Activated CD4-positive, alpha-beta memory T cell treated with anti-CD3 and anti-CD28 coated beads for 36 hours (primary cell): ENCODE measurements around the gene GOLPH3. TPM values are rescaled to one million over a fixed set of nuclear protein-coding genes. Genes with fewer than 3 reads are reported as not detected.

ENCODE experiments used
- CTCF ChIA-PET: fragments of 350-600 bp; sonication (Branson Sonifier 250); formaldehyde crosslinking; loops from one replicate; lab custom pipeline; 2021; ENCODE audit warnings: antibody characterized with exemption, inconsistent platforms; lab: Charles Lee
- POLR2A ChIA-PET: fragments of 350-600 bp; sonication (Branson Sonifier 250); formaldehyde crosslinking; loops from one replicate; lab custom pipeline; 2021; ENCODE audit warnings: antibody characterized with exemption; lab: Charles Lee
- DNase-seq: peaks from one replicate; pipeline ENCODE4 v3.0.0-alpha.2; 2020
- H3K27ac Mint-ChIP-seq: one replicate; pipeline ENCODE4 v1.8.0; 2021; ENCODE audit warnings: mixed read lengths
- H3K27me3 Mint-ChIP-seq: one replicate; pipeline ENCODE4 v1.8.0; 2021; ENCODE audit warnings: mixed read lengths
- H3K36me3 Mint-ChIP-seq: one replicate; pipeline ENCODE4 v1.8.0; 2021; ENCODE audit warnings: mixed read lengths
- H3K4me1 Mint-ChIP-seq: one replicate; pipeline ENCODE4 v1.8.0; 2021; ENCODE audit warnings: low read depth, mixed read lengths
- H3K4me3 Mint-ChIP-seq: one replicate; pipeline ENCODE4 v1.8.0; 2021; ENCODE audit warnings: mild to moderate bottlenecking, mixed read lengths
- H3K9me3 Mint-ChIP-seq: one replicate; pipeline ENCODE4 v1.8.0; 2021; ENCODE audit warnings: mixed read lengths
- intact Hi-C: fragments of 100-400 bp; cut with micrococcal nuclease; formaldehyde crosslinking; loops from one replicate; pipeline ENCODE4 v1.15.1; 2023
- total RNA-seq, 2 experiments: library from RNA; stranded (reverse); gene quantifications; one replicate each; pipeline ENCODE4 v1.2.3, GENCODE V29; 2021

Gene GOLPH3
- total RNA-seq, 2 experiments from 2014 or later, result 65.6 to 67.1 TPM

DNA sequence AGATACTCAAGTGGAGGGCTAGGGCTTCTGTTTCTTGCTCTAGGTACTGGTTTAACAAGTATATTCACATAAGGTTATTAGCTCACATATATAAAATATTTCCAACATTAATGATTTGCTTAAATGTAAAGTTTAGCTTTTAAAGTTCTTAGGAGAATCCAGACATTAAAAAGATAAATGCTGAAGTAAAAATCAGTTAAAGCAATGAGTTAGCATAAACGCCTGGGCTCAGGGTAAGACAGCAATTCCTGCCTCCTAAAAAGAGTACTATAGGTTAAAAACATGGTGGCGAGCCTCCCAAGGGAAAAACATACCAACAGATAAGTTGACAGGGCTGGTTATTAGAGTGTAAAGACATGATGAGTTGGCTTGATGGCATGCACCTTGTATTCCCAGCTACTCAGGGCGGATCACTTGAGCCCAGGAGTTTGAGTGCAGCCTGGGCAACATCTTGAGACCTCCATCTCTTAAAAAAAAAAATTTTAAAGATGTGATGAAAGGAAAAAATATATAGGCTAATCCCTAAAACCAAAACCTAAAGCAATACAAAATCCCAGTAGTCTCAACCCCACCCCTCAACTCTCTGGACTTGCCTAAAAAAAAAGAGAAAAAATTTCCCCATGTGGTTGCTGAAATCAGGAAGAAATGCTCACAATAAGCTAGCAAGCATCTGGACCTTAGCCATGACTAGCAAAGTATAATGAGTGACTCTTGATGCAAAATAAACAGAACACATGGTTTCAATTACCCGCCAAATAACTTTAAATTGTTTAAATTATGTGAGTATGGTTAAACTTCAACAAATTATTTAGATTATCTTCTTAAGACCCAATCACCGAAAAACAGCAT lies 3.6 kb downstream of the GOLPH3 start:
- DNase-seq, result no peak
- Mint-ChIP-seq H3K4me1 (peaks cover 47% of the 10 kb centered on the region), H3K27me3 (no peaks in the 10 kb centered on the region), H3K9me3 (no peaks in the 10 kb centered on the region), H3K4me3 (peak overlapping the region; percentile 26), H3K27ac (peak overlapping the region; percentile 57), H3K36me3 (peaks cover 50% of the 10 kb centered on the region)
- ChIA-PET POLR2A (interaction anchor here (0.6 kb wide), 1 partner anchor 31 kb away, joined by 3 read pairs; no protein-coding TSS in a partner anchor), CTCF (no interaction called here)
- intact Hi-C loops, result loop anchor here (5.0 kb wide), 3 partner anchors 53 to 638 kb away; partner anchors contain the start of genes C5orf22, DROSHA and SUB1

DNA sequence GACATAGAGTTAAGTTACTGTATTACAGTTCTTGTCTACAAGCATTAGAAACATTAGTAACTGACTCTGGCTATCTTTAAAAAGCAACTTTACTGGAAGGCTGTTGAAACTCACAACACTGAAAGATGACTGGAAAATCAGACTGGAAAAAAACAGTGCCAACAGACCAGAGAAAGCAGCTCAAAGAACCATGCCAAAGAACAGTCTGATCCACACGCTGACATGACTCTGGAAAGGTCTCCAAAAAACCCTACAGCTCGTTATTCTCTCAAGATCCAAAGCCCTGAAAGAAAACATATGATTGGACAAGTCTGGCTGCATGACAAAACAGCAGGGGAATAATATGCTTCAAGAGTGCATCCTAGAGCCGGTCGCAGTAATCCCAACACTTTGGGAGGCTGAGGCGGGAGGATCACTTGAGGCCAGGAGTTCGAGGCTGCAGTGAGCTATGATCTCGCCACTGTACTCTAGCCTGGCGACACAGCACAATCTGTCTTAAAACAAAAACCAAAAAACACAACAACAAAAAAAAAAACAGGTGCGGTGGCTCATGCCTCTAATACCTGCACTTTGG lies 5.6 kb downstream of the GOLPH3 start:
- Mint-ChIP-seq H3K4me1 (peaks cover 56% of the 10 kb centered on the region), H3K9me3 (no peaks in the 10 kb centered on the region), H3K27ac (no peak overlapping the region), H3K4me3 (no peak overlapping the region), H3K36me3 (peaks cover 59% of the 10 kb centered on the region), H3K27me3 (no peaks in the 10 kb centered on the region)
- intact Hi-C loops, result no loop called here
- DNase-seq, result no peak
- ChIA-PET CTCF (interaction anchor here (0.6 to 1.0 kb wide), 2 partner anchors 13 to 161 kb away, joined by 3 to 4 read pairs; no protein-coding TSS in a partner anchor), POLR2A (no interaction called here)

DNA sequence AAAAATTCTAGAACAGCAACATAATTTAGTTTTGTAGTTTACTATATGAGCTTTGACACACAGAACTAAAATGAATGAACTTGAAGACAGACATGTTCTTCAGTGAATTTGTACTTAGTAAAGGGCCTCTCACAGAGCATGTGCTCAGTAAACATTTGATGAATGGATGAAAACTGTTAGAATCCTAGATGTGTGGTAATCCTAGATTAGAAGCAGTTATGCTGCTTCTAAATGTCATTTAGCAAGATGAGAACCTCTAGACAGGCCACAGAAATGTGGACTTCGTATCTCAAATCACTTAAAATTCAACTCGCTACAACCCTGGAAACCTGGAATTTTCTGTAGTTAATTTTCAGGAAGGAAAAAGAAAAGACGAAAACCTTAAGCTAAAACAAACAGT lies 8.5 kb downstream of the GOLPH3 start:
- no peak overlapping the region for H3K4me3 Mint-ChIP-seq
- intact Hi-C loops, result no loop called here
- H3K27me3 Mint-ChIP-seq, result no peaks in the 10 kb centered on the region
- H3K27ac Mint-ChIP-seq, result no peak overlapping the region
- H3K4me1 Mint-ChIP-seq, result peaks cover 55% of the 10 kb centered on the region
- ChIA-PET CTCF (no interaction called here), POLR2A (interaction anchor here (1.3 kb wide), 1 partner anchor 8 kb away, joined by 3 read pairs; the partner anchor contains the start of gene GOLPH3)
- DNase-seq, result no peak
- no peaks in the 10 kb centered on the region for H3K9me3 Mint-ChIP-seq
- H3K36me3 Mint-ChIP-seq, result peaks cover 46% of the 10 kb centered on the region

DNA sequence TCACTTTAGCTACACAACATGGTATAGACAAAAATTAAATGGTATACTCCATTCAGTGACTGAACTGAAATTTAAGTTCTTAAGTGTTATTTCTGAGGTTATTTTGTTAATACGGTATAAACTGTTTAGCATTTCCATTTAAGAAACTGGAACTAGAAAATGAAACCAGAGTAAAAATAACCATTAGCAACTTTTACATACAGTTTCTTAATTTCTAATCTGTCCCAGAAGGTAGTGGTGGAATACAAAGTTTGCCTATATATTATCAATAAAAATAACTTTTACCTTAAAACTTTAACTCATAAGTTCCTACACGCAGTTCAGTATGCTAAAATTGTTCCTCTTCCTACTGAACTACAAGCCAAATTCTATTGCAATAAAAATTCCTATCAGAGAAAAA lies 10.3 kb downstream of the GOLPH3 start:
- intact Hi-C loops, result no loop called here
- CTCF ChIA-PET, result interaction anchor here (0.6 to 1.3 kb wide), 2 partner anchors 8 to 14 kb away, joined by 4 read pairs; no protein-coding TSS in a partner anchor
- no peak overlapping the region for H3K27ac Mint-ChIP-seq
- no peak overlapping the region for H3K4me3 Mint-ChIP-seq
- POLR2A ChIA-PET, result no interaction called here
- H3K36me3 Mint-ChIP-seq, result peaks cover 34% of the 10 kb centered on the region
- no peak for DNase-seq
- H3K9me3 Mint-ChIP-seq, result no peaks in the 10 kb centered on the region
- H3K4me1 Mint-ChIP-seq, result peaks cover 43% of the 10 kb centered on the region
- H3K27me3 Mint-ChIP-seq, result no peaks in the 10 kb centered on the region

DNA sequence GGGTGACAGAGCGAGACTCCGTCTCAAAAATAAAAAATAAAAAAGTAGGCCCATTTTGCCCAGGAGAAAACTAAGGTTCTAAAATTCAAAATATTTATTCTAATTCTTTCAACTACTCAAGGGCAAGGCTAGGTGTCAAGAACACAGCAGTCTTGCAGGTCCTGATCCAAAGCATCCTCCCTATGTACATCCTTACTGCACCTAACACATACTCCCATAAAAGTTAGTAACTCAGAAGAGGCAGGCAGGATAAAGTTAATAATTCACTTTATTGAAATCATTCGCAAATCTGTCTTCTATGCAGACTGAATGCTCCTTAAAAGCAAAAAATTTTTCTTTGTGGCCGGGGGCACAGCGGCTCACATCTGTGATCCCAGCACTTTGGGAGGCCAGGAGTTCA lies 11.1 kb downstream of the GOLPH3 start:
- ChIA-PET POLR2A (no interaction called here), CTCF (interaction anchor here (0.9 to 1.3 kb wide), 2 partner anchors 9 to 10 kb away, joined by 3 to 4 read pairs; partner anchors contain the start of gene GOLPH3)
- peaks cover 27% of the 10 kb centered on the region for H3K36me3 Mint-ChIP-seq
- no peak overlapping the region for H3K4me3 Mint-ChIP-seq
- H3K4me1 Mint-ChIP-seq, result peaks cover 38% of the 10 kb centered on the region
- H3K27me3 Mint-ChIP-seq, result no peaks in the 10 kb centered on the region
- H3K27ac Mint-ChIP-seq, result no peak overlapping the region
- intact Hi-C loops, result no loop called here
- no peak for DNase-seq
- no peaks in the 10 kb centered on the region for H3K9me3 Mint-ChIP-seq

DNA sequence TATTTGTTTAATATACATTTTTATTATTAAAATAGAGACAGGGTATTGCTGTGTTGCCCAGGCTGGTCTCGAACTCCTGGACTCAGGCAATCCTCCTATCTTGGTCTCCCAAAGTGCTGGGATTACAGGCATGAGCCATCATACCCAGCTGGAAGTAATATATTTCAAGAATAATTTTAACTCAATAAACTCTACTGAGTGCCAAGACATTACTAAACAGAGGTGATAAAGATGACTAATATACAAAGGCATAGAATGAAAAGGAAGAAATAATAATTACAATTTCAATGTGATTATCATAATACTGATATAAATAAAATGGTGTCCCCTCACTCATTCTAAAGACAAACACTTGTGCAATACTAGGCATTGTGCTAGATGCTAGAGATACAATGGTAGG lies 13.9 kb downstream of the GOLPH3 start:
- intact Hi-C loops, result no loop called here

DNA sequence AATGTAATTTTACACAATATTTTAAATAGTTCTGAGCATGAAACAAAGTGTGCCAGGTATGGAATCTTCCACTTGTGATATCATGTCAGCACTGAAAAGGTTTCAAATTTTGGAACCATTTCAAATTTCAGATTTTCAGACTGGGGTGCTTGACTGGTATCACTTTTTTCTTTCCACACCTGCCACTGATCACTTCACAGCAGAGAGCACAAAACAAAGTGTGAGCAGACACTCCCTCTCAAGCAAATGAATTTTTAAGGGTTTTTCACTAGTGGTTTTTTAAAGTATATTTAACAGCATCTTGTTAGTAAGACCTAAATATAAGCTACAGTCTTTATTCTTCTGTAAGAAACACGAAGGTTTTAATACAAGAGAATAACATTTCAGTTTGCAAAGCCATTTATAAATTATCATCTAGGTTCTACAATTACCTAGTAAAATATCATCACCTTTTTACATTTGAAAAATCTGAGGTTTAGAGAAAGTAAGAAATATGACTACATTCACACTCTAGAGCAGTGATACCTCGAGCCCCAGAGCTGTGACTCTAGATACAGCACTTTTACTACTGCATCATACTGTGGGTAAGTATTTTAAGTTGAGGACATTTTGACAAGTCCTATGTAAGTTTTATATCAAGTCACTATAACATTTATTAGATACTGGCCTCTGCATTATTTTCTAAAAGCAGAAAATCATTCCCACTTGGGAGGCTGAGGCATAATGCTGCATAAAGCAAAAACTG lies 14.6 kb downstream of the GOLPH3 start:
- peaks cover 37% of the 10 kb centered on the region for H3K4me1 Mint-ChIP-seq
- intact Hi-C loops, result no loop called here
- no peak for DNase-seq
- CTCF ChIA-PET, result interaction anchor here (0.8 kb wide), 1 partner anchor 17 kb away, joined by 4 read pairs; no protein-coding TSS in a partner anchor
- no peaks in the 10 kb centered on the region for H3K27me3 Mint-ChIP-seq
- H3K4me3 Mint-ChIP-seq, result no peak overlapping the region
- no peaks in the 10 kb centered on the region for H3K9me3 Mint-ChIP-seq
- H3K36me3 Mint-ChIP-seq, result peaks cover 18% of the 10 kb centered on the region
- POLR2A ChIA-PET, result no interaction called here
- no peak overlapping the region for H3K27ac Mint-ChIP-seq

More for the DNA sequence above, 13.9 kb downstream of the GOLPH3 start:
- H3K27ac Mint-ChIP-seq, result no peak overlapping the region
- POLR2A ChIA-PET, result no interaction called here
- H3K27me3 Mint-ChIP-seq, result no peaks in the 10 kb centered on the region
- peaks cover 17% of the 10 kb centered on the region for H3K36me3 Mint-ChIP-seq
- H3K4me1 Mint-ChIP-seq, result peaks cover 36% of the 10 kb centered on the region
- CTCF ChIA-PET, result no interaction called here
- H3K9me3 Mint-ChIP-seq, result no peaks in the 10 kb centered on the region
- H3K4me3 Mint-ChIP-seq, result no peak overlapping the region
- no peak for DNase-seq

DNA sequence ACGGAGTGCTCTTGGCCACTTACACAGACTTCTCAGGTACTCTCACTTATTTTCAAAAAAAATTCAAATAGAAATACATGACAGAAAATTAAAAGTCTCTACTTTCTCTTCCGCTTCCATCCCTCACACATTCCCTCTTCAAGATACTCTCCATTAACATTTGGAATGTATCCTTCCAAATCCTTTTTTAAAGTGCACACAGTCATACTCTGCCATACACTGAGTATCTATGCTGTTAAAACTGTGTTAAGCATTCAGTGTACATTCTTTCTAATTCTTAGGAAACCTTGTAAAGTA lies 15.5 kb downstream of the GOLPH3 start:
- peaks cover 37% of the 10 kb centered on the region for H3K4me1 Mint-ChIP-seq
- ChIA-PET CTCF (no interaction called here), POLR2A (no interaction called here)
- intact Hi-C loops, result no loop called here
- H3K27ac Mint-ChIP-seq, result no peak overlapping the region
- H3K27me3 Mint-ChIP-seq, result no peaks in the 10 kb centered on the region
- peaks cover 14% of the 10 kb centered on the region for H3K36me3 Mint-ChIP-seq
- no peaks in the 10 kb centered on the region for H3K9me3 Mint-ChIP-seq
- DNase-seq, result no peak
- H3K4me3 Mint-ChIP-seq, result no peak overlapping the region

DNA sequence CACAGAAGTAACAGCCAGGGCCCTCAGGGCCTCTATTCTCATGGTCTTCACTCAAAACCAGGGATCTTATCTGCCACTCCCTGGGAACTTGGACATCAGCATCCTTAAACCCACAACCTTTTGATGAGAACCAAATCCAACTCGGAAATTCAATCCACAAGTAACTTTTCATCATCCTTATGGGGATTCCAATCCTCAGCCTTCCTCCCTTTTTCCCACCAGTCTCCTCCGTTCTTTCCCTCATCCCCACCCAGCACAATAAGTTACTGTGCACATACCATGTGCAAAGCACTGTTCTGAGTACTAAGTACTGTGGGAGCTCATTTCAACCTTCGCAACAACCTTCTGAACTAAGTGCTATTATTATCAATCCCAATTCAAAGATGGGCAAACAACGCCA lies 17.0 kb downstream of the GOLPH3 start:
- intact Hi-C loops, result no loop called here
- Mint-ChIP-seq H3K27me3 (no peaks in the 10 kb centered on the region), H3K36me3 (peaks cover 14% of the 10 kb centered on the region), H3K9me3 (no peaks in the 10 kb centered on the region), H3K4me1 (peaks cover 41% of the 10 kb centered on the region), H3K27ac (no peak overlapping the region), H3K4me3 (no peak overlapping the region)
- DNase-seq, result no peak
- ChIA-PET CTCF (no interaction called here), POLR2A (interaction anchor here (1.2 kb wide), 1 partner anchor 15 kb away, joined by 4 read pairs; no protein-coding TSS in a partner anchor)

DNA sequence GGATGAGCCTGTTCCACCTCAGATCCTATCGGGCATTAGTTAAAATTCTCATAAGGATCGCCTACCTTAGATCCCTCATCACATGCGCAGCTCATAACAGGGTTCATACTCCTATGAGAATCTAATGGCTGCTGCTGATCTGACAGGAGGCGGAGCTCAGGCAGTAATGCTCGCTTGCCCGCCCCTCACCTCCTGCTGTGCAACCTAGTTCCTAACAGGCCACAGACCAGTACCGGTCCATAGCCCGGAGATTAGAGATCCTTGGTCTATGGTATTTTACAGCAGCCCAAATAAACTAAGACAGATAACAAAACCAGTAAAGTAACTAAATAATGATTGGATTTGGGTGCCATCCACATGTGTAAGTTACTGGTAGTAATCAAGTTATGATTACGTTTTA lies 17.5 kb downstream of the GOLPH3 start:
- Mint-ChIP-seq H3K27me3 (no peaks in the 10 kb centered on the region), H3K36me3 (peaks cover 16% of the 10 kb centered on the region), H3K4me3 (no peak overlapping the region), H3K9me3 (no peaks in the 10 kb centered on the region), H3K27ac (no peak overlapping the region), H3K4me1 (peaks cover 44% of the 10 kb centered on the region)
- intact Hi-C loops, result no loop called here
- ChIA-PET POLR2A (interaction anchor here (1.2 kb wide), 1 partner anchor 15 kb away, joined by 4 read pairs; no protein-coding TSS in a partner anchor), CTCF (no interaction called here)
- no peak for DNase-seq

DNA sequence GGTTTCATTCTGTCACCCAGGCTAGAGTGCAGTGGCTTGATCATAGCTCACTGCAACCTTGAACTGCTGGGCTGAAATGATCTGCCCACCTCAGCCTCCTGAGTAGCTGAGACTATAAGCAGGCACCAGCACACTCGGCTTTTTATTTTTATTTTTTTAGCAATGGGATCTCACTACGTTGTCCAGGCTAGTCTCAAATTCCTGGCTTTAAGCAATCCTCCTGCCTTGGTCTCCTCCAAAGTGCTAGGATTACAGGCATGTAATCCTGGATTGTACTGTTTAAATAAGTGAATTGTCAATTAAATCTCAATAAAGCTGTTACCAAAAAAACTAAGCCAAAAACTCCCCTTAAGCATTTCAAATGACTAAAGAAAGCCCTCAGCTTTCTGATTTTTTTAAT lies 18.9 kb downstream of the GOLPH3 start:
- POLR2A ChIA-PET, result interaction anchor here (0.6 kb wide), 1 partner anchor 17 kb away, joined by 3 read pairs; no protein-coding TSS in a partner anchor
- CTCF ChIA-PET, result no interaction called here
- Mint-ChIP-seq H3K27ac (no peak overlapping the region), H3K4me3 (no peak overlapping the region), H3K9me3 (no peaks in the 10 kb centered on the region), H3K36me3 (peaks cover 8% of the 10 kb centered on the region), H3K27me3 (no peaks in the 10 kb centered on the region), H3K4me1 (peaks cover 39% of the 10 kb centered on the region)
- intact Hi-C loops, result no loop called here
- DNase-seq, result no peak

DNA sequence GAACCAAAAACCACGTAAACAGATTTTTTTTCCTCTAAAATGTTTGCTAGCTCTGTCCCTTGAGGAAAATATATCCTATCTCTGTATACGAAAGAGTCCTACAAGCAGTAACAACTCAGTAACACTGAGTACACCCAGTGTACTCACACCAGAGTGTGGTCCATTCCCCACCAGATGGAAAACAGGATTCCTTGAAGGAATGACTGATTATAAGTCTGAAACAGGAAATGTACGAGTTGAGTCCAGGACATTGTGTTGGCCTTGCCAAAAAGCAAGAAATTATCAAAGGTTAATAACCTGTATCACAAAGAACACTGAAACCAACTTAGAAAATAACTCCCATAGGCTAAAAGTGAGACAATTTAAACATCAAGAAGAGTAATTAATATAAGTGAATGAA lies 20.4 kb downstream of the GOLPH3 start:
- ChIA-PET POLR2A (no interaction called here), CTCF (no interaction called here)
- intact Hi-C loops, result no loop called here
- Mint-ChIP-seq H3K4me3 (no peak overlapping the region), H3K27ac (no peak overlapping the region), H3K27me3 (no peaks in the 10 kb centered on the region), H3K4me1 (peaks cover 46% of the 10 kb centered on the region), H3K9me3 (no peaks in the 10 kb centered on the region), H3K36me3 (peaks cover 12% of the 10 kb centered on the region)
- DNase-seq, result no peak
